ENCODE measurements around the gene NSD2. TPM values are rescaled to one million over a fixed set of nuclear protein-coding genes. Genes with fewer than 3 reads are reported as not detected.

The NSD2 gene
- total RNA-seq, 1 experiment from 2014 or later = 136 TPM

DNA sequence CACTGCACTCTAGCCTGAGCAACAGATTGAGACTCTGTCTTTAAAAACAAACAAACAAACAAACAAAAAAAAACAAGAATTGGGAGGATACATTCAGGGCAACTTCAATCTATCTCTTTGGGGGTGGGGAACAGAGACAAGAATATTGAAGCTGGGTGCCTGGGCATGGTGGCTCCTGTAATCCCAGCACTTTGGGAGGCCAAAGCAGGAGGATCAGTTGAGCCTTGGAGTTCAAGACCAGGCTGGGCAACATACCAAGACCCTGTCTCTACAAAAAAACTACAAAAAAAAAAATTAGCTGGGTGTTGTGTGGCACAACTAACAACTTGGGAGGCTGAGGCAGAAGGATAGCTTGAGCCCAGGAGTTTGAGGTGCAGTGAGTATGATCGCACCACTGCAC, 16.4 kb upstream of the NSD2 start:
- no peaks in the 10 kb centered on the region for H3K9me3 ChIP-seq (ENCODE audit: control insufficient read depth, low read depth, low read length)
- TF ChIP-seq, protein P1, sequence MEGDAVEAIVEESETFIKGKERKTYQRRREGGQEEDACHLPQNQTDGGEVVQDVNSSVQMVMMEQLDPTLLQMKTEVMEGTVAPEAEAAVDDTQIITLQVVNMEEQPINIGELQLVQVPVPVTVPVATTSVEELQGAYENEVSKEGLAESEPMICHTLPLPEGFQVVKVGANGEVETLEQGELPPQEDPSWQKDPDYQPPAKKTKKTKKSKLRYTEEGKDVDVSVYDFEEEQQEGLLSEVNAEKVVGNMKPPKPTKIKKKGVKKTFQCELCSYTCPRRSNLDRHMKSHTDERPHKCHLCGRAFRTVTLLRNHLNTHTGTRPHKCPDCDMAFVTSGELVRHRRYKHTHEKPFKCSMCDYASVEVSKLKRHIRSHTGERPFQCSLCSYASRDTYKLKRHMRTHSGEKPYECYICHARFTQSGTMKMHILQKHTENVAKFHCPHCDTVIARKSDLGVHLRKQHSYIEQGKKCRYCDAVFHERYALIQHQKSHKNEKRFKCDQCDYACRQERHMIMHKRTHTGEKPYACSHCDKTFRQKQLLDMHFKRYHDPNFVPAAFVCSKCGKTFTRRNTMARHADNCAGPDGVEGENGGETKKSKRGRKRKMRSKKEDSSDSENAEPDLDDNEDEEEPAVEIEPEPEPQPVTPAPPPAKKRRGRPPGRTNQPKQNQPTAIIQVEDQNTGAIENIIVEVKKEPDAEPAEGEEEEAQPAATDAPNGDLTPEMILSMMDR (conservative IDR thresholded peaks at IDR 0.05) = no peak
- H3K27me3 ChIP-seq (ENCODE audit: insufficient read depth, low read length) = peaks cover 28% of the 10 kb centered on the region
- H3K27ac ChIP-seq (ENCODE audit: insufficient read length, low read depth, low read length) = no peak overlapping the region
- H3T11ph ChIP-seq (ENCODE audit: low read length) = no peak overlapping the region
- H3K79me2 ChIP-seq (ENCODE audit: insufficient read depth, low read length) = peaks cover 2% of the 10 kb centered on the region; the same call in 1 of the 2 replicates
- H2AFZ ChIP-seq (ENCODE audit: low read length) = no peak overlapping the region
- DNase-seq = no peak
- no peak overlapping the region for H4K8ac ChIP-seq (replicated peaks; ENCODE audit: insufficient read length, low read depth, low read length)
- no peak overlapping the region for H2BK120ac ChIP-seq (ENCODE audit: low read depth, low read length, poor library complexity, severe bottlenecking)
- no peak overlapping the region for H3K56ac ChIP-seq (ENCODE audit: insufficient read length, low read depth, low read length)
- H2BK12ac ChIP-seq (ENCODE audit: insufficient read length, low read depth, low read length) = no peak overlapping the region
- WGBS (ENCODE audit: extremely low coverage, insufficient read length, low lambda C conversion rate) = no CpG with 5 or more reads among the region's 1 CpG
- no peak overlapping the region for H2BK15ac ChIP-seq (ENCODE audit: low read depth, low read length)
- Mint-ChIP-seq H3K4me3 (peak overlapping the region; percentile 72 to 84), H3K9me3 (no peaks in the 10 kb centered on the region), H3K4me1 (peaks cover 15 to 23% of the 10 kb centered on the region in 2 experiments), H3K36me3 (ENCODE audit: insufficient read depth in 1 of 3, low read depth in 3 of 3) (peaks cover 5 to 7% (median 6%) of the 10 kb centered on the region in 3 experiments; a peak in 6 of 7 replicates), H3K27ac (no peak overlapping the region; a peak in 1 of 7 replicates), H3K27me3 (ENCODE audit: low read depth) (peaks cover 45% of the 10 kb centered on the region)
- no peak overlapping the region for H2BK20ac ChIP-seq (ENCODE audit: low read depth, low read length, poor library complexity, severe bottlenecking)
- H3K23ac ChIP-seq (ENCODE audit: insufficient read length, low read depth, low read length) = no peak overlapping the region
- no peaks in the 10 kb centered on the region for H3K4me1 ChIP-seq (ENCODE audit: insufficient read depth, low read length)
- no peak overlapping the region for H2BK5ac ChIP-seq (ENCODE audit: insufficient read length, low read length)
- no peak overlapping the region for H2AK5ac ChIP-seq (ENCODE audit: insufficient read length, low read length)
- H4K5ac ChIP-seq (ENCODE audit: insufficient read length, low read depth, low read length) = no peak overlapping the region
- no peaks in the 10 kb centered on the region for H4K20me1 ChIP-seq (ENCODE audit: control insufficient read depth, insufficient read depth, insufficient read length)
- H3K14ac ChIP-seq (ENCODE audit: insufficient read depth, low read length) = no peak overlapping the region
- H3K23me2 ChIP-seq (ENCODE audit: insufficient read length, low read depth, low read length, poor library complexity, severe bottlenecking) = peaks cover 13% of the 10 kb centered on the region
- H3K79me1 ChIP-seq (ENCODE audit: insufficient read depth, low read depth, low read length, poor library complexity, severe bottlenecking) = no peaks in the 10 kb centered on the region
- H3K9ac ChIP-seq (ENCODE audit: extremely low read depth, insufficient read length, low read length) = no peak overlapping the region
- no peak overlapping the region for H3K4ac ChIP-seq (ENCODE audit: low read depth, low read length)
- H3K4me2 ChIP-seq (ENCODE audit: insufficient read depth, insufficient read length, low read length) = peak overlapping the region; percentile 61
- no peak overlapping the region for H4K91ac ChIP-seq (ENCODE audit: insufficient read length, low read depth, low read length)
- no peak overlapping the region for H3K18ac ChIP-seq (ENCODE audit: insufficient read length, low read depth, low read length)

Measured in H9 (cell line).